Coronary artery (tissue), 2 donors: ENCODE results near the gene PGC.
A peak's percentile ranks its signal among the peaks of the same experiment; 100 is the strongest.

Experiments
- DNase-seq: peaks from one replicate; pipeline ENCODE4 v3.0.0-alpha.2; 2017; ENCODE audit warnings: low spot score
- H3K27ac ChIP-seq, 2 donors: fragments of 200-600 bp; sonication (generic); one replicate each; pipeline ENCODE4 v1.5.1; 2016 to 2019
- H3K4me3 ChIP-seq: fragments of 200-600 bp; sonication (generic); 2 replicates; pipeline ENCODE4 v1.5.1; 2016; ENCODE audit warnings: mild to moderate bottlenecking, moderate library complexity
- TF ChIP-seq, protein P1 (sequence below): fragments of 200-600 bp; sonication (generic); IDR thresholded peaks from one replicate; pipeline ENCODE4 v1.5.1; 2019; ENCODE audit warnings: antibody characterized with exemption

The PGC gene

DNA sequence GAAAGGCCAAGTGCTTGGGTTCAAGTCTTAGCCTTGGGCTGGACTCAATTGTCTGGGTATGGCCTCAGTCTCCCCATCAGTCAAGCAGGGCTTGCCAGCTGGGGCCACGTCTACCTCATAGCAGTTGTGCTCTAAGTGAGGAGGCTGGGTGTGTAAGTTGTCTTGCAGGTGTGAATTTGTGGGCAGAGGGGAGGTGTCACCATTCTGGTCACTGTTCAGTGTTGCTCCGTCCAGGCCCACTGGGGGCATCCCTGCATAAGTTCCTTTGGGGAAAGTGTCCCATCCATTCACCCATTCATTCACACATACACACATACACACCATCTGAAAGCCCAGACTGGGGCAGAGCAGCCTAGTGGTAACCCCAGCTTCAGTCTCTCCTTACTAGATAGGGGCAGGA lies 48.1 kb downstream of the PGC start:
- TF ChIP-seq, protein P1, sequence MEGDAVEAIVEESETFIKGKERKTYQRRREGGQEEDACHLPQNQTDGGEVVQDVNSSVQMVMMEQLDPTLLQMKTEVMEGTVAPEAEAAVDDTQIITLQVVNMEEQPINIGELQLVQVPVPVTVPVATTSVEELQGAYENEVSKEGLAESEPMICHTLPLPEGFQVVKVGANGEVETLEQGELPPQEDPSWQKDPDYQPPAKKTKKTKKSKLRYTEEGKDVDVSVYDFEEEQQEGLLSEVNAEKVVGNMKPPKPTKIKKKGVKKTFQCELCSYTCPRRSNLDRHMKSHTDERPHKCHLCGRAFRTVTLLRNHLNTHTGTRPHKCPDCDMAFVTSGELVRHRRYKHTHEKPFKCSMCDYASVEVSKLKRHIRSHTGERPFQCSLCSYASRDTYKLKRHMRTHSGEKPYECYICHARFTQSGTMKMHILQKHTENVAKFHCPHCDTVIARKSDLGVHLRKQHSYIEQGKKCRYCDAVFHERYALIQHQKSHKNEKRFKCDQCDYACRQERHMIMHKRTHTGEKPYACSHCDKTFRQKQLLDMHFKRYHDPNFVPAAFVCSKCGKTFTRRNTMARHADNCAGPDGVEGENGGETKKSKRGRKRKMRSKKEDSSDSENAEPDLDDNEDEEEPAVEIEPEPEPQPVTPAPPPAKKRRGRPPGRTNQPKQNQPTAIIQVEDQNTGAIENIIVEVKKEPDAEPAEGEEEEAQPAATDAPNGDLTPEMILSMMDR: no peak
- peak overlapping the region in 1 of 2 donors; percentile 63 for H3K27ac ChIP-seq
- no peak for DNase-seq
- no peak overlapping the region for H3K4me3 ChIP-seq

DNA sequence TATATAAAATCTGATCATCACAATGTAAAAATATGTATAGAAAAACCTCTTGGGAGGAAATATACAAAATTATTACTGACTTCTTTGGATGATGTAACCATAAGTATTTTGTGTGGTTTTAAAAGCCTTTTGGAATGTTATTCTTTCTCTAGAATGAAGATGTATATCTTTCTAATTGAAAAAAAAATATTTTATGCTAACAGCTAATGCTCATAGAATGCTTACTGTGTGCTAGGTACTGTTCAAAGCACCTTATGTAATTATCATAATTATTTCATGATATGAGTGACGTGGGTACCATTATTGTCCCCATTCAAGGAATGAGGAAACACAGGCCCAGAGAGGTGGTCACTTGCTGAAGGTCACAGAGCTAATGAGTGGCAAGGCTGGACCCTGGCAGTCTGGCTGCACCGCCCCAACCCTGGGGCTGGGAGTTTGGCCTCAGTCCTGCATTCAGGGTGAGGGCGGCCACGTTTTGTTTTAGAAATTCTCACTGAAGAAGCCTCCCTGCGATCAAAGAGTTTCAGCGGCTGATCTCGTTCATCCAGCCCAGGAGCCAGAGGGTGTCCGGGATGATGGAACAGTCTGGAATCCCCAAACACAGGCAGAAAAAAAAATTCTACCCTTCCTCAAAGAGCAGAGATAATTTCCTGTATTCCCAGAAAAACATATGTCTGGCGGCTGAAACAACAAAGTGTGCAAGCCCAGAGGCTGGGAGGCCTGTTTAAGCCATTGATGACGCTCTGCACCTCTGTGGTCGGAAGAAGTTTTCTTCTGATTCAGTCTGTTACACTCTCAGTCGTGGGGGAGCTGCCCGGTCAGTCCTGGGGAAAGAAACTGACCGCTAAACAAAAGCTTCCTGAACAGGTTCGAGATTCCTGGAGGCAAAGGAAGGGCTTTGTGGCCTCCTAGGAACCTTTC lies 49.1 kb downstream of the PGC start:
- Histone ChIP-seq H3K27ac (peak overlapping the region in 1 of 2 donors; percentile 63), H3K4me3 (no peak overlapping the region)
- no peak for DNase-seq
- TF ChIP-seq, protein P1: no peak

DNA sequence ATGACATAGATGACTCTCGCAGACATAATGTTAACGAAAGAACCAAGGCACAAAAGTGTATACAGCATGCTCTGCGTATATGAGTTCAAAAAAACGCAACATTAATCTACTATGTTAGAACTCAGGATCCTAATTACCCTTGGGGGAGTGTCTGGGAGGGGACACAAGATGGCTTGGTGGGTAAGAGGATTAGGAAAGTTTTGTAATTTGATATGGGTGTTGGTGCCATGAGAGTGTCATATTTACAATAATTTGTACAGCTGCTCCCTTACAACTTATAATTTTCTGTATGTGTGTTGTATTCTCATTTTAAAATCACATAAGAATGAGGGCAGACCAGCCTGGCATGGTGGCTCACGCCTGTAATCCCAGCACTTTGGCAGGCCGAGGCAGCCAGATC lies 50.4 kb downstream of the PGC start:
- no peak overlapping the region for H3K27ac ChIP-seq
- H3K4me3 ChIP-seq: no peak overlapping the region
- DNase-seq: no peak
- TF ChIP-seq, protein P1: no peak

DNA sequence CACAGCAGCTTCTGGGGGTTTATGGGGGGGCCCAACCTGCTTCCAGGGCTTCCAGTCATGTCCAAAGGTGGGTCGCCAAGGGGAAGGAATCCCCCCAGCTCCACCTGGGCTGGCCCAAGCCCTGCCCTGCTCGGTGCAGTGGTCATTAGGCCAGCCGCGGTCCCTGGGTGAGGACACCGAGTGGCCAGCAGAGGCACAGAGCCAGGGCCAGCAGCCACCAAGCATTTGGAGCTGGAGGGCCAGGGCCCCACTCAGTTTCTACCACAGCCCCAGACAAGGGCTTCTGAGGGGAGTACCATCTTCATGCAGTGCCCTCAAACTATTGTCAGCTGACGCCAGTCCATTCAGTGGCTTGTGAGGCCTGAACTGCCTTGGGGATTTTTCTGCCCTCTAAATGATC lies 51.4 kb downstream of the PGC start:
- TF ChIP-seq, protein P1: no peak
- no peak for DNase-seq
- Histone ChIP-seq H3K4me3 (no peak overlapping the region), H3K27ac (no peak overlapping the region)

DNA sequence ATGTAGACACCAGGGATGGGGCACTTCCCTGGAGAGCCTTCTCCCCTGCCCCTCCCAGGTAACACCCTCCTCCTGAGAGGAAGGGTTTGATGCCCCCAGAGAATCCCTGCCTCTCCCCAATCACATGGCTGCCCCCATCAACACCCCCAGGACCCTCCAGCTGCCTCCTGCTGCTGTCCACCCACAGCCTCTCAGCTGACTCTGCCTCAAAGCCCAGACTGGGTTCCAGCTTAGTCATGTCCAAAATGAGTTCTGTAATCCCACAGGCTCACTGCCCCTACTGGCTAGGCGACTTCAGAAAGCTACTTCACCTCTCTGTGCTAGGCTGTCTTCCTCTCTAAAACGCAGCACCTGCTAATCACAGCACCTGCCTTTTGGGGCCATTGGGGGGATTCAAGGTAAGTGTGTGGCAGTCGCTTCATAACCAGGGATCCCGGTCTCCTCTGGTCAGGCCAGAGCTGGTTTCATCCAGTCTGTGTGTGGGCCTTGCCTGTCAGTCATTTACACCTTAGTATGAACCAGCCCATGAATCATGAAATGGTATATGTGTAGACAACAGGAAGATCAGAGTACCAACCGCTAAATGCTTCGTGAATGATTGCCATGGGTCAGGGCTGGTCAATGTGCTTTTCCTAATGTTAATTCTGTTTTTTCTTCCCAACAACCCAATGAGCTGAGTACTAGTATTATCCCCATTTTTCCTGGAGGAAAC lies 52.2 kb downstream of the PGC start:
- H3K4me3 ChIP-seq: no peak overlapping the region
- TF ChIP-seq, protein P1: no peak
- no peak overlapping the region for H3K27ac ChIP-seq
- DNase-seq: no peak

DNA sequence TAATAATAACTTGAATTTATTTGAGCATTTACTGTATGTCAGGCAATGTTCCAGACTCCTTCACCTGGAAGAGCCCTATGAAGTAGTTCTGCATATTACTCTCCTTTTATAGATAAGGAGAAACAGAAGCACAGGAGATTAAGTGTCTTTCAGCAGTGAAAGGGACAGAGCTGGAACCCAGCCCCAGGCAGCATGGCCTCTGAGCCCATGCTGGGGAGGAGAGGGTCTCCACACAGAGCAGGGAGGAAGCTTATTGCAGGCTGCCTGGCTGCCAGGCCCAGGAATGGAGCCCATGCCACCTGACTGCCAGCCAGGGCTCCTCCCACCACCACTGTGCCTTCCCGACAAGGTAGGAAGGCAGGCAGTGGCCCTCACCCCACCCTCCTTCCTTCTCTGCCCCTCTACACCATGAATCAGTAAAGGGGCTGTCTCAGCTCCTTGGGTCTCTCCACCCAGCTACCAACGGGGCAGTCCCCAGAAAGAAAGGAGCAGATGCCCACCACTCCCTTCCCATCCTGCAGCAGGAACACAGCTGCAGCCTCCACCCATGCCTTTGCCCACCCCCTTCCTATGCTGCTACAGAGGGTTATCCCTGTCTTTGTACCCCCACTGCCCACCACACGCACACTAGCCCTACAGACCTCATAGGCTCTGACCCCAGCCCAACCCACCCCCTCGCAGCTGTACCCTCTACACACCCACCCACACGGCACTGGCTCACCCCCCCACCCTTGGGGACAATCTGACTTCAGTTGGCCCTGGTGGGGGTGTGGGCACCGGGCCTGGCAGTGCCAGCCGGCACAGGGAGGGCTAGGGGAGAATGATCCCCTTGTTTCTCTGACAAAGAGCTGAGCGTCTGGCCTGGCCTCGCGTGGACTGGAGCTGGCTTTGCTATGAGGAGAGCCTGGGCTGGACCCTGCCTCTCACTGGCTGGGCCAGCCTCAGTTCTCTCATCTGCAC lies 53.6 kb downstream of the PGC start:
- Histone ChIP-seq H3K27ac (no peak overlapping the region), H3K4me3 (no peak overlapping the region)
- TF ChIP-seq, protein P1: no peak
- no peak for DNase-seq
